ENCODE results near the gene FILIP1.
"Not testable (repeated sequence)": the region's sequence is repeated elsewhere in the genome, so short reads cannot be mapped to it uniquely, and the experiment has no call there.

The FILIP1 gene

GRCh38 chr6:75458895-75459294 lies 34.7 kb downstream of the FILIP1 start:
- in situ Hi-C loops (cut with HindIII; ENCODE audit: low sequenced_read_pairs): no loop called here

GRCh38 chr6:75450903-75451302 lies 42.7 kb downstream of the FILIP1 start:
- in situ Hi-C loops (cut with HindIII; ENCODE audit: low sequenced_read_pairs): no loop called here

- in situ Hi-C loops (cut with HindIII; ENCODE audit: low sequenced_read_pairs): no loop called here
These were observed 43.9 kb downstream of the FILIP1 start for GRCh38 chr6:75449630-75450206.

GRCh38 chr6:75446241-75446880 lies 47.2 kb downstream of the FILIP1 start:
- in situ Hi-C loops (cut with HindIII; ENCODE audit: low sequenced_read_pairs): no loop called here

- in situ Hi-C loops (cut with HindIII; ENCODE audit: low sequenced_read_pairs): no loop called here
These were observed 47.9 kb downstream of the FILIP1 start for GRCh38 chr6:75445738-75446137.

GRCh38 chr6:75444899-75445298 lies 48.7 kb downstream of the FILIP1 start:
- in situ Hi-C loops (cut with HindIII; ENCODE audit: low sequenced_read_pairs): no loop called here

GRCh38 chr6:75441883-75442282 lies 51.7 kb downstream of the FILIP1 start:
- in situ Hi-C loops (cut with HindIII; ENCODE audit: low sequenced_read_pairs): not testable (repeated sequence)

- in situ Hi-C loops (cut with HindIII; ENCODE audit: low sequenced_read_pairs): not testable (repeated sequence)
These were observed 52.1 kb downstream of the FILIP1 start for GRCh38 chr6:75441479-75441878.

GRCh38 chr6:75438442-75439116 lies 55.0 kb downstream of the FILIP1 start:
- in situ Hi-C loops (cut with HindIII; ENCODE audit: low sequenced_read_pairs): no loop called here

- in situ Hi-C loops (cut with HindIII; ENCODE audit: low sequenced_read_pairs): no loop called here
These were observed 55.6 kb downstream of the FILIP1 start for GRCh38 chr6:75438013-75438431.

GRCh38 chr6:75437421-75437891 lies 56.1 kb downstream of the FILIP1 start:
- in situ Hi-C loops (cut with HindIII; ENCODE audit: low sequenced_read_pairs): no loop called here

- in situ Hi-C loops (cut with HindIII; ENCODE audit: low sequenced_read_pairs): no loop called here
These were observed 56.7 kb downstream of the FILIP1 start for GRCh38 chr6:75436869-75437268.

GRCh38 chr6:75432809-75433208 lies 60.8 kb downstream of the FILIP1 start:
- in situ Hi-C loops (cut with HindIII; ENCODE audit: low sequenced_read_pairs): not testable (repeated sequence)

- in situ Hi-C loops (cut with HindIII; ENCODE audit: low sequenced_read_pairs): no loop called here
These were observed 62.2 kb downstream of the FILIP1 start for GRCh38 chr6:75431379-75431778.

- in situ Hi-C loops (cut with HindIII; ENCODE audit: low sequenced_read_pairs): no loop called here
These were observed 62.8 kb downstream of the FILIP1 start for GRCh38 chr6:75430631-75431325.

GRCh38 chr6:75429061-75429703 lies 64.4 kb downstream of the FILIP1 start:
- in situ Hi-C loops (cut with HindIII; ENCODE audit: low sequenced_read_pairs): no loop called here

GRCh38 chr6:75428204-75428603 lies 65.4 kb downstream of the FILIP1 start:
- in situ Hi-C loops (cut with HindIII; ENCODE audit: low sequenced_read_pairs): no loop called here

GRCh38 chr6:75427329-75427728 lies 66.3 kb downstream of the FILIP1 start:
- in situ Hi-C loops (cut with HindIII; ENCODE audit: low sequenced_read_pairs): no loop called here

- in situ Hi-C loops (cut with HindIII; ENCODE audit: low sequenced_read_pairs): no loop called here
These were observed 68.7 kb downstream of the FILIP1 start for GRCh38 chr6:75424618-75425548.

GRCh38 chr6:75423386-75423785 lies 70.2 kb downstream of the FILIP1 start:
- in situ Hi-C loops (cut with HindIII; ENCODE audit: low sequenced_read_pairs): no loop called here
